Sigmoid colon (tissue), 4 donors: Measurements from ENCODE around the gene FRRS1L.

Experiments used
- POLR2A ChIP-seq, 2 donors: fragments of 450-650 bp; IDR thresholded peaks; one replicate each; pipeline ENCODE4 v1.6.1; 2016; ENCODE audit warnings: antibody characterized with exemption in 2 of 2, mild to moderate bottlenecking in 2 of 2, moderate library complexity in 2 of 2
- POLR2AphosphoS5 ChIP-seq, 4 donors: sonication (generic); formaldehyde crosslinking; IDR thresholded peaks; one replicate each; pipeline ENCODE4 v1.6.1; 2017; ENCODE audit warnings: antibody characterized with exemption in 4 of 4
- TF ChIP-seq, protein P1 (sequence below), 4 experiments: fragments of 450-650 bp in 3 of 4; fragments of 200-600 bp in 1 of 4; IDR thresholded peaks; one replicate each; pipeline ENCODE4 v1.5.1; 2016 to 2019; ENCODE audit warnings: antibody characterized with exemption in 4 of 4, mild to moderate bottlenecking in 3 of 4, moderate library complexity in 2 of 4

DNA sequence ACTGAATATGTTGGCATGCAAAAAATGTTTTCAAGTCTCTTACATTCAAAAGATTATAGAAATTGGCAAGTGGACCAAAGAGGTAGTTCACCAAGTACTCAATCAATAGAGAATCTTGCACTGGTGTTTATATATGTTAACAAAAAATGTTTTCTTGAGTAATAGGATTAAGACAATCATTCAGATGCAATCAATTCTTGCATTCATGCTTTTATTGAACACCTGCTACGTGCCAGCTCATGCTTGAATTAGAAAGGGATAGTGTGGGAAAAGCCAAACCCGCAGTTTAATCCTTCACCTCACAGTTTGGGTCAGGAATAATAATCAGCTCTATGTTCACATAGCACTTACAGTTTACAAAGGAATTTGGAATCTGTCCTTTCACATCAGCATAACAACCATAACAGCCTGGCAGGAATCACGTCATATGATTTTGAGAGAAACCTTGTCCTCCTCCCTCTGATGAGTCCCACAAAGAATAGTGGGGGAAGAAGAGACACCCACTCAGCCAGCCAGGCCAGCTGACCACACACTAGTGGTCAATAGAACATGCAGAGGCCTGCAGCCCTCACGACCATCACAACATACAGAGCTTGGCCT is 36.8 kb upstream of the FRRS1L start:
- TF ChIP-seq, protein P1, sequence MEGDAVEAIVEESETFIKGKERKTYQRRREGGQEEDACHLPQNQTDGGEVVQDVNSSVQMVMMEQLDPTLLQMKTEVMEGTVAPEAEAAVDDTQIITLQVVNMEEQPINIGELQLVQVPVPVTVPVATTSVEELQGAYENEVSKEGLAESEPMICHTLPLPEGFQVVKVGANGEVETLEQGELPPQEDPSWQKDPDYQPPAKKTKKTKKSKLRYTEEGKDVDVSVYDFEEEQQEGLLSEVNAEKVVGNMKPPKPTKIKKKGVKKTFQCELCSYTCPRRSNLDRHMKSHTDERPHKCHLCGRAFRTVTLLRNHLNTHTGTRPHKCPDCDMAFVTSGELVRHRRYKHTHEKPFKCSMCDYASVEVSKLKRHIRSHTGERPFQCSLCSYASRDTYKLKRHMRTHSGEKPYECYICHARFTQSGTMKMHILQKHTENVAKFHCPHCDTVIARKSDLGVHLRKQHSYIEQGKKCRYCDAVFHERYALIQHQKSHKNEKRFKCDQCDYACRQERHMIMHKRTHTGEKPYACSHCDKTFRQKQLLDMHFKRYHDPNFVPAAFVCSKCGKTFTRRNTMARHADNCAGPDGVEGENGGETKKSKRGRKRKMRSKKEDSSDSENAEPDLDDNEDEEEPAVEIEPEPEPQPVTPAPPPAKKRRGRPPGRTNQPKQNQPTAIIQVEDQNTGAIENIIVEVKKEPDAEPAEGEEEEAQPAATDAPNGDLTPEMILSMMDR (IDR thresholded peaks at IDR 0.05): no peak
- TF ChIP-seq POLR2AphosphoS5 (IDR thresholded peaks at IDR 0.05) (no peak), POLR2A (IDR thresholded peaks at IDR 0.05) (no peak)
